ENCODE results near the gene MMP20.

MMP20 gene

DNA sequence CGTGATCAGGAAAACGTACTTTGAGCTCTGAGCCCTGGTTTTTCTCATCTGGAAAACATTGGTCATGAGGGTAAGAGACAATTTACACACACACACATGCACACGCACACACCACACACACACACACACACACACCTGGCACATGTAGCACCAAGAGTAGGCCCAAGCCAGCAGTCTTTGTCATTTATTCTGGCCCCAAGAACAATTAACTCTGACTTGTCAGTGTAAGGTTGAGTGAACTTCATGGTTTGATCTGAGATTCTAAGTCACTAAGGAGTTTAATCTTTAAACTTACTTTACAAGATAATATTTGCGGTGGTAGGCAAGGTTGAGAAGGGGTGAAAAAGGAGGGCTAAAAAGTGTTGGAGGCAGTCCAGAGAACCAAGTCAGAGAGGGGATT is 44.1 kb downstream of the MMP20 start:
- Histone ChIP-seq H3F3A (ENCODE audit: insufficient read depth, low read length) (no peaks in the 10 kb centered on the region), H4K20me1 (ENCODE audit: insufficient read depth, low read length) (no peaks in the 10 kb centered on the region), H3K9me2 (ENCODE audit: low read depth, low read length) (no peaks in the 10 kb centered on the region), H3K9ac (ENCODE audit: low read length) (no peak overlapping the region), H3K79me2 (ENCODE audit: insufficient read depth, low read length) (no peaks in the 10 kb centered on the region), H3K4me3 (ENCODE audit: low read depth, low read length, poor library complexity, severe bottlenecking) (no peak overlapping the region), H3K9me3 (ENCODE audit: low read length) (0 out of 2 replicates have a peak, but pooled peaks cover 4% of the 10 kb centered on the region), H3K27me3 (ENCODE audit: insufficient read depth, low read length) (no peaks in the 10 kb centered on the region), H2AFZ (ENCODE audit: low read length) (no peak overlapping the region), H3K36me3 (ENCODE audit: insufficient read depth, low read length) (no peaks in the 10 kb centered on the region), H3K4me2 (ENCODE audit: low read length) (no peak overlapping the region), H3K27ac (ENCODE audit: low read depth, low read length, poor library complexity, severe bottlenecking) (no peak overlapping the region), H3K4me1 (ENCODE audit: insufficient read depth, low read length, severe bottlenecking) (peaks cover 16% of the 10 kb centered on the region)
- TF ChIP-seq CTCF (IDR thresholded peaks at IDR 0.05; ENCODE audit: low read length), result no peak
- no peak for TF ChIP-seq EZH2 (IDR thresholded peaks at IDR 0.05; ENCODE audit: borderline replicate concordance, low read length)

DNA sequence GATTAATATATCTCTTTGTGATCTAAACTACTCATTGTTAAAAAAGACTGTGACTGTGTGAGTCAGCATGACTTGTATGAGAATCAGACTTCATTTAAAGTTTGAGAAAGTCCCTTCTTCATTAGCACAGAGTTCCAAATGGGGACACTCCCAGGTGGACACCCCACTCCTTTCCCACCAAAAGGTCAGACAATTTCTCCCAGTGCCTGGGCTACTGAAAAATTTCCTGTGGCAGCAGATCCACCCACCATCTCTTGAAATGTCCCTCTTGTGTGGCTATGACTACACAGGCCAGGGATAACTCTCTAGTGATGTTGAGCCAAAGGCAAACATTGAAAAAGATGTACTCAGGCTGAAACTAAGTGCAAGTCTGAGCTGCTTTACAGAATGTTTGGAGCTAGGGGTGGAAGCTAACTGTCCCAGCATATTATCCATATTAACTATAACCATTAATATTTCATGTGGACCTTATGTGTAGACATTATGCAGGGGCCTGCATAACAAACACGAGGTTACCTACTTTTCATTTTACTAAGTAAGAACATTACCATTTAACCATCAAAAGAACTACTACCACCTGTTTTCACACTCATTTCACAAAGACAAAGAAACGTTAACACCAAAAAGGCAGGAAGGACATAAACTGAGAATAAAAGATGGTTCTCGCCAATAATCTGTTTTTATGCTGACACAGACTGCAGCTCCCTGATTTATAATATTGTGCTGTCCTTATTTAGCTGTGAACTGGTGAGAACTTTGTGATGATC is 44.8 kb downstream of the MMP20 start:
- Histone ChIP-seq H3K9me3 (ENCODE audit: low read length) (0 out of 2 replicates have a peak, but pooled peaks cover 4% of the 10 kb centered on the region), H2AFZ (ENCODE audit: low read length) (no peak overlapping the region), H3K4me2 (ENCODE audit: low read length) (no peak overlapping the region), H3K27ac (ENCODE audit: low read depth, low read length, poor library complexity, severe bottlenecking) (no peak overlapping the region), H3K9me2 (ENCODE audit: low read depth, low read length) (no peaks in the 10 kb centered on the region), H3K27me3 (ENCODE audit: insufficient read depth, low read length) (no peaks in the 10 kb centered on the region), H3K36me3 (ENCODE audit: insufficient read depth, low read length) (no peaks in the 10 kb centered on the region), H3K4me1 (ENCODE audit: insufficient read depth, low read length, severe bottlenecking) (peaks cover 19% of the 10 kb centered on the region), H3K4me3 (ENCODE audit: low read depth, low read length, poor library complexity, severe bottlenecking) (no peak overlapping the region), H3K9ac (ENCODE audit: low read length) (no peak overlapping the region), H3K79me2 (ENCODE audit: insufficient read depth, low read length) (no peaks in the 10 kb centered on the region), H4K20me1 (ENCODE audit: insufficient read depth, low read length) (no peaks in the 10 kb centered on the region), H3F3A (ENCODE audit: insufficient read depth, low read length) (no peaks in the 10 kb centered on the region)
- TF ChIP-seq EZH2 (IDR thresholded peaks at IDR 0.05; ENCODE audit: borderline replicate concordance, low read length), result no peak
- no peak for TF ChIP-seq CTCF (IDR thresholded peaks at IDR 0.05; ENCODE audit: low read length)

GRCh38 chr11:102577723-102578122 is 47.4 kb downstream of the MMP20 start:
- no peaks in the 10 kb centered on the region for H3K9me2 ChIP-seq (ENCODE audit: low read depth, low read length)
- no peak for TF ChIP-seq CTCF (IDR thresholded peaks at IDR 0.05; ENCODE audit: low read length)
- no peak for TF ChIP-seq EZH2 (IDR thresholded peaks at IDR 0.05; ENCODE audit: borderline replicate concordance, low read length)
- H3F3A ChIP-seq (ENCODE audit: insufficient read depth, low read length), result no peaks in the 10 kb centered on the region
- H3K27ac ChIP-seq (ENCODE audit: low read depth, low read length, poor library complexity, severe bottlenecking), result no peak overlapping the region
- H3K4me3 ChIP-seq (ENCODE audit: low read depth, low read length, poor library complexity, severe bottlenecking), result no peak overlapping the region
- H2AFZ ChIP-seq (ENCODE audit: low read length), result no peak overlapping the region
- no peaks in the 10 kb centered on the region for H3K79me2 ChIP-seq (ENCODE audit: insufficient read depth, low read length)
- H3K4me1 ChIP-seq (ENCODE audit: insufficient read depth, low read length, severe bottlenecking), result peaks cover 19% of the 10 kb centered on the region
- no peaks in the 10 kb centered on the region for H3K27me3 ChIP-seq (ENCODE audit: insufficient read depth, low read length)
- H3K9ac ChIP-seq (ENCODE audit: low read length), result no peak overlapping the region
- H3K4me2 ChIP-seq (ENCODE audit: low read length), result no peak overlapping the region
- H3K9me3 ChIP-seq (ENCODE audit: low read length), result no peaks in the 10 kb centered on the region
- no peaks in the 10 kb centered on the region for H3K36me3 ChIP-seq (ENCODE audit: insufficient read depth, low read length)
- H4K20me1 ChIP-seq (ENCODE audit: insufficient read depth, low read length), result no peaks in the 10 kb centered on the region
